Measurements from ENCODE around the gene SYT3.
"Not testable (repeated sequence)": the region's sequence is repeated elsewhere in the genome, so short reads cannot be mapped to it uniquely, and the experiment has no call there.

SYT3 gene

DNA sequence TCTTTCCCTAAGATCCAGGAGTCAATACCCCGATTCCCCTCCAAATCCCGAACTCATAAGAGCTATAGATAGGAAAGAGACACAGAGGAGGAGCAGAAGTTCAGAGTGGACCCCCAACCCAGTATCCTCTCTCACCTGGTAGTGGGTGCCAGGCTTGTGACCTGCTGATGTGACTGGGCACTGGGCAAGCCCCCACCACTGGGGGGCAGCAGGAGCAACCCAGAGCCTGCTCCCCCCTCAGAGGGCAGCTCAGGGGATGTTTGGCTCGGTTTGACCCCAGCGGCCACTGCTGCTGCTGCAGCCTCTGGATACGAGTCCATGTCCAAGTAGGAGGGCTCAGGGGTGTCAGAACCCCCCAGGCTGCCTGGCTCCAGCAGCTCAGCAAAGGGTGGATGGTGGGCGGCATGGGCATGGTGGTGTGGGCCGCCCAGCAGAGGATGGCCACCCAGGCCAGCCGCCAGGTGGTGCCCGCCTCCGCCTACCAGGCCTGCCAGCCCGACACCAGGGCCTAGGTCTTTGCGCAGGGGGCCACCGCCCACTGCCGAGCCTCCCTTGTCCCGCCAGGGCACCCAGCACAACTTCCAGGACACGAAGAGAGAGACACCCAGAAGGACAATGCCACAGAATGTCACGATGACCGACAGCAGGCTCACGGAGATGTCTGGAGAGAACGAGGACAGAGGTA, 7.4 kb downstream of the SYT3 start:
- no peak for DNase-seq

DNA sequence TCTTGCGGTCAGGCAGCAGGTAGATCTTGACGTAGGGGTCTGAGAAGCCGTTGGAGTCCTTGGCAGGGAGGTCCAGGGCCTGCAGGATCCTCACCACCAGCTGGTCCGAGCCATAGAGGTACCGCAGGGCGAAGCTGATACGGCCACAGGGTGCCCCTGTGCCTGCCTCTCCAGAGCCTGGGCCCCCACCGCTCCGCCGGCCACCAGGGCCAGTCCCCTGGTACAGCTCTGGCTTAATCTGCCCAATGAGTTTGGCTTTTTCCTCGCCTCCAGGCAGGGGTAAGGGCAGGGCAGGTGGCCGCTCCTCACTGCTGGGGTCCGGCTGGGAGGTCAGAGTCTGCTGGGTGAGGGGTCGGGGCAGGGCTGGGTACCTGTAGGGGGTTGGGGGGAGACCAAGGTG, 9.9 kb downstream of the SYT3 start:
- no peak for DNase-seq

DNA sequence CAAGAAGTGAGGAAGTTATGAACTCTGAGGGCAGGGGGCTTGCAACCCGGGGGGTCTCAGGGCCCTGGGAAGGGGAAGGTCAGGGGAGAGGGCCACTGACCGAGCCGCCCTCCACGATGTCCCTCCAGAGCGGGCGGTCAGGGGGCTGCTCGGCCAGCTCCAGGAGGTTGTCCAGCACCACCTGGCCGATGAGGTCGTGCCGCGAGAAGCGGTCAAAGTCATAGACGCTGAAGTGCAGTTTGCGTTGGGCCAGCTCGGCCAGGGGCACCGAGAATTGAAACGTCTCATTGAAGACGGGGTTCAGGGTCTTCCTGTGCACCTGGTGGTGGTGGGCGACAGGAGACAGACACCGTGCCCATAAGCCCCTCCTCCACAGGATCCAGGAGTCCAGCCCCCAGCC, 10.5 kb downstream of the SYT3 start:
- DNase-seq: no peak

DNA sequence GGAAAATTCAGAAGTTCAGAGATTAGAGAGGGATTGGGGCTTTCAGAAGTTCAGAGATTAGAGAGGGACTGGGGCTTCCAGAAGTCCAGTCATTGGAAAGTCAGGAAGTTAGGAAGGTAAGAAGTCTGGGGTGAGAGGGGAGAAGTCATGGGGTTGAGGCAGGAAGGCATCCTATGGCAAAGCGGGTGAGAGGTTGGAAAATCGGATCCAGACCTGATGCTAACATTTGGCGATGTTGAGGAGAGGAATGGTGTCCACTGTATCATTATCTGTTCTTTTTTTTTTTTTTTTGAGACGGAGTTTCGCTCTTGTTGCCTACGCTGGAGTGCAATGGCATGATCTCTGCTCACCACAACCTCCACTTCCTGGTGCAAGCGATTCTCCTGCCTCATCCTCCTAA, 11.1 kb downstream of the SYT3 start:
- no peak for DNase-seq

DNA sequence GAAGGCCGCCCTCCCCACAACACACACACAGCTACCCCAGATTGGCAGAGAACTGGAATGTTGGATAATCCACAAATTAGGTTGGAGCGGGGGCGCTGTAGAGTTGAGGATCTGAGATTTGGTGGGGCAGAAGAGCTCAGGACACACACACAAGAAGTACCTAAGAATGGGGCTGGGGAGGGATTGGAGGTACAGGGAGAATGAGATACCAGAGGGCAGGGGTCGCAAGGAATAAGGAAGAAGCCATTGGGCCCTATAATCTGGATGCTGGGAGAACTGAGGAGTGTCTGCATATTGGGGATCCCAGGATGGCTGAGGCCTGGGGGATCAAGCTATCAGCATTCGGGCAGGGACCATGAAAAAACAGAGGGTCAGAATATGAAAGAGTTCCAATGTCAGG, 11.5 kb downstream of the SYT3 start:
- no peak for DNase-seq

DNA sequence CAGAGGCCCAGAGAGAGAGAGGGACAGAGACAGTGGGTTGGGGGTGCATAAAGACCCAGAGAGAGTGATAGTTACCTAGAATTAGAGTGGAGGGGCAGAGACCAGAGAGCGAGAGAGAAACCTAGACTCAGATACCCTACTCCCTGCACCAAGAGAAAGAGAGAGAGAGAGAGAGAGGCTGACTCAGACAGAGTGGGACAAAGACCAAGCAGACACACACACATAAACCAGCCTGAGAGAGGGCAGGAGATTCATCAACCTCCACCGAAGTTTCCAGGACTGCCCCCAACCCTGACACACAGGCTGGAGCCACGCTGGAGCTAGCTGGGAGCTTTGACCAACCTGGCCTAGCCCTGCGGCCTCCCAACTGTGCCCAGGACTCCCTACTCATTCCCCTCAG, 12.9 kb downstream of the SYT3 start:
- no peak for DNase-seq

DNA sequence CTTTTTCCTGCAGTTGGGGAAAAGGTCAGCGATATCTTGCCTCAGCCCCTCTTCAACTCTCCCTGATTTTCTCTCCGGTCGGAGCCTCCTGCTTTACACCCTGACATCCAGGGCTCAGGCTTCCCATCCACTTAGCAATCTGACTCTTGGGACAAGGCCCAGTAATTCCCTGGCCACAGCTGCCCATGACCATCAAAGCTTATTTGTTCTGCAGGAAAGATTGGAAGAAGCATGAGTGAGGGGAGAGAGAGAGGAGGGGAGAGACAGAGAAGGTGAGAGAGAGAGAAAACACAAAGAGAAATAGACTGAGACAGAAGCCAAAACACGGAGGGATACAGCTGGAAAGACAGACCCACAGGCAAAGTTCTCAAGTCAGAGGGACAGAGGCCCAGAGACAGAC, 13.7 kb downstream of the SYT3 start:
- no peak for DNase-seq

DNA sequence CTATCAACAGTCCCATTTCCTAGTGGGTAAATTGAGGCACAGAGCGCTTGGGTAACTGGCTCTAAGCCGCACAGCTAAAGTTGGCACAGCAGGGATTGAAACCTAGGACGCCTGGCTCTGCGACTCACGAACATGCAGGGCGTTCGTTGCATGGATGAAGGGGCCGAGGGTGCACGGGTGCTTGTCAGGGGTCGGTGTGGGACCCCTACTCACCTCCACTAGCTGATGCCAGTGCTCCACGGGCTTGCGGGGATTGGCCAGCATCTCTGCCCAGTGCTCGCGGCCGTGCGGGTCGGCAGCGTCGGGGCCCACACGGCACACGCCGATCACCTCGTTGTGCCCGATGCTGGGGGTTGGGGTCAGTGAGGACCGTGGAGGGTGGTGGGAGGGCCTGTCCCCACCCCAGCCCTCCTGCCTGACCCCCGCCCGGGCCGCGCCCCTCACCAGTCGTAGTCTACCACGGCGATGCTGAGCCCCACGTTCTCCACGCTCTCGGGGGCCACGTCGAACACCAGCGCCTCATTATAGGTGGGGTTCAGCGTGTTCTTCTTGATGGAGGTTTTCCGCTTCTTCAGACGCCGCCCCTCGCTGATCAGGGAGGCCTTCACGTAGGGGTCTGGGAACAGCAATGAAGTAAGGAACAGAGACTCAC, 14.6 kb downstream of the SYT3 start:
- no peak for DNase-seq

DNA sequence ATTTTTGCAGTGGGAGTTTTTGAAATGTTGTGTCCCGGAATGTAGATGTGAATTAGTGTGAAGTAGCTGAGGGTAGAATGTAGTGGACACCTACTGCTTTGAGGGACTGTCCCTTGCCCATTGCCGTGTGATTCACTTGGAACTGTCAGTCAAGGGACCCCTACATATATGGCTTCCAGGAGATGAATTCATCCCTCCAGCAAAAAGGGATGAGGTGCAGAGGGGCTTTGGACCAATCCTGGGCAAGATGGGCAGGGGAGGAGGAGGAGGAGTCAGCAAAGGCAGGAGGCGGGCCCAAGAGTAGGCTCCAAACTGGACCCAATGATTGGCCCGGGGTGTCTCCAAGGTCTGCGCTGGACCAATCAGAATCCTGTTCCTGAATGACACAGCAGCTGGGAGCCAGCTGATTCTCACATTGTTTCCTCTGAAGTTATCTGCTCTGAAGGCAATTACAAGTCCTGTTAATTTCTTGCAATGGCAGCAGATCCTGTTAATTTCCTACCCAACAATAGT, 19.2 kb downstream of the SYT3 start:
- not testable (repeated sequence) for DNase-seq

DNA sequence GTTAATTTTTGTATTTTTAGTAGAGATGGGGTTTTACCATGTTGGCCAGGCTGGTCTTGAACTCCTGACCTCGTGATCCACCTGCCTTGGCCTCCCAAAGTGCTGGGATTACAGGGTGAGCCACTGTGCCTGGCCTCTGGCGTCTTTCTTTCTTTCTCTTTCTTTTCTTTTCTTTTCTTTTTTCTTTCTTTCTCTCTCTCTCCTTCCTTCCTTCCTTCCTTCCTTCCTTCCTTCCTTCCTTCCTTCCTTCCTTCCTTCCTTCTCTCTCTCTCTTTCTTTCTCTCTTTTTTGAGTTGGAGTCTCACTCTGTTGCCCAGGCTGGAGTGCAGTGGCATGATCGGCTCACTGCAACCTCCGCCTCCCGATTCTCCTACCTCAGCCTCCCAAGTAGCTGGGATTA, 20.5 kb downstream of the SYT3 start:
- DNase-seq: not testable (repeated sequence)

DNA sequence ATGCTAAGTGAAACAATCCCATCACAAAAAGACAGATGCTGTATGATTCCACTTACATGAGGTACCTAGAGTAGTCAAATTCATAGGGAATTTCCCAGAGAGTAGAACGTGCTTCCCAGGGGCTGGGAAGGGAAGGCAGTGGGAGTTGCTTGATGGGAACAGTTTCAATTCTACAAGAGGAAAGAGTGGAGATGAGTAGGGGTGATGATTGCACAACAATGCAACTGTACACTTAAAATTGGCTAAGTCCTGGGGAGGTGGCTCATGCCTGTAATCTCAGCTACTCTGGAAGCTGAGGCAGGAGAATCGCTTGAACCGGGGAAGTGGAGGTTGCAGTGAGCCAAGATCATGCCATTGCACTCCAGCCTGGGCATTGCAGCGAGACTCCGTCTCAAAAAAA, 21.3 kb downstream of the SYT3 start:
- DNase-seq: not testable (repeated sequence)

DNA sequence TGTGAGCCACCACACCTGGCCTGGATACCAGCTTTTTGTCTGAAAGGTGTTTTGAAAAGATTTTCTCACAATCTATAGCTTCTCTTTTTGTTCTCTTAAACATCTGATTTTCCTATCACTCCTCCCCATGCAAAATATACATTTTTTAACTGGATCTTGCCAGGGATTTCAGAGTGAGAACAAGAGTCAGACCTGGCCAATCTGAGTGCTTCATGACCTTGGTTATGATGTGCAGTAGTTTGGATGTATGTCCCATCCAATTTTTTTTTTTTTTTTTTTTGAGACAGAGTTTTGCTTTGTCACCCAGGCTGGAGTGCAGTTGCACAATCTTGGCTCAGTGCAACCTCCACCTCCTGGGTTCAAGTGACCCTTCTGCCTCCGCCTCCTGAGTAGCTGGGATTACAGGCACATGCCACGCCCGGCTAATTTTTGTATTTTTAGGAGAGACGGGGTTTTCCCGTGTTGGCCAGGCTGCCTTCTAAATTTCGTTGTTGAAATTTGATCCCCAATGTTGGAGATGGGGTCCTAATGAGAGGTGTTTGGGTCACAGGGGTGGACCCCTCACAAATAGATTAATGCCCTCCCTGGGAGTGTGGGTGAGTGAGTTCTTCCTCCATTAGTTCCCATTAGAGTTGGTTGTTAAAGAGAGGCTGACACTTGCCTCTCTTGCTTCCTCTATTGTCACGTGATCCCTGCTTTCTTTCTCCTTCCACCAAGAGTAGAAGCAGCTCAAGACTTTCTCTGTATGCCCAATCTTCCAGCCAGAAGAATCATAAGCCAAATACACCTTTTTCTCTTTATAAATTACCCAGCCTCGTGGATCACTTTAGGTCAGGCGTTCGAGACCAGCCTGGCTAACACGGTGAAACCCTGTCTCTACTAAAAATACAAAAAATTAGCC, 26.9 kb downstream of the SYT3 start:
- DNase-seq: not testable (repeated sequence)

DNA sequence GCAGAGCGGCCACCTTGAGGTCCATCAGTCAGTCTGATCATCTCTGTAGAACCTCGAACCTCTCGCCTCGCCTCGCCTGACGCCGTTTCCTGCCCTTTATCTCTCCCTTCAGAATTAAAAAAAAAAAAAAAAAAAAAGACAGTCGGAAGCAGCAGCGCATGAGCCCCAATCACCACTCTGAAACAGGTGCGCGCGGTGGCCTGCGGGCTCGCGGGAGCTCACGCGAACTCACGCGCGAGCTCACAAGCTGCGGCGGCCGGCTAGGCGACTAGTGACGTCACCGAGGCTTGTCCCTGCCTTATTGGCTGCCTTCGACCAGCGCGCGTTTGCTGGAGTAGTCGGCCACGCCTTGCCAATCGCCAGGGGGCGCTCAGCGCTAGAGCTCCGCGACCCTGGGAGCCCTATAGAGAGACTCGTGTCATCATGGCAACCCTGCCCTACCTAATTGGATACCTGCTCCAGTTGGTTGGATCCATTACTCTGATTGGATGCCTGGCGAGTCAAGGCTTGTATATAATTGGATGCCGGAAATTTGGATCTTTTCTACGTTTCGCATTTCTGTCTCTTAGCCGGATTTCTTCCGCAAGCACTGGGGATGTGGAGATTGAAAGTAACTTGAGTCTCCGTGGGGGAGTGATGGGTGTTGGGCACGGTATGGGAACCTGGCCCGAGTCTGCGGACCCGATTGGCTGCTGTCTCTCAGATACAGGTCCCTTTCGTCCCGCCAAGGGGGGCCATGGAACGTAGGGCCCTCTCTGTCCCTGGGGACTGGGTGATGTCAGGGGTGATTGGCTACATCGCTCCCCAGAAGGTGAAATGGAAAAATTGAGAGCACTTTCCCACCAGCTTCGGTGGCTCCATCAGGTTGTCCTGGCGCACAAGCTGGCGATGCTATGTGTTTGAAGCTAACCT, 31.6 kb downstream of the SYT3 start:
- no peak for DNase-seq

DNA sequence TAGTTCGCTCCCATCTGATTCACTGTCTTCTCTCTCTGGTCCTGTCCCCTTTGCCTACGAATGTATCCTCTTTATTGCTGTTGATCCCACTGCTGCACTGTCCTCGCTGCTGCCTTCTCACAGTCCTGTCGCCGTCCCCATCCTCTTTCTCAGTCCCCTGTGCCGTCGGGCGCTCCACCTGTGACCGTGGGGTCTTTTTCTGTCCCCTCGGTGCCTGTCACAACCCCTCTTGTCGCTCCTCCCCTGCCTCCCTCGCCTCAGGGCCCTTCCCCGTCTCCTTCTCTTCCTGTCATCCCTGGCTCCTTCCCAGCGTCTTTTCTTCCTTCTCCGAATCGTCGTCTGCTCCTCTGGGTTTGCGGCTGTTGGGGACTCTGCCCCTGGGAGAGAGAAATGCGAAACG, 32.3 kb downstream of the SYT3 start:
- no peak for DNase-seq

DNA sequence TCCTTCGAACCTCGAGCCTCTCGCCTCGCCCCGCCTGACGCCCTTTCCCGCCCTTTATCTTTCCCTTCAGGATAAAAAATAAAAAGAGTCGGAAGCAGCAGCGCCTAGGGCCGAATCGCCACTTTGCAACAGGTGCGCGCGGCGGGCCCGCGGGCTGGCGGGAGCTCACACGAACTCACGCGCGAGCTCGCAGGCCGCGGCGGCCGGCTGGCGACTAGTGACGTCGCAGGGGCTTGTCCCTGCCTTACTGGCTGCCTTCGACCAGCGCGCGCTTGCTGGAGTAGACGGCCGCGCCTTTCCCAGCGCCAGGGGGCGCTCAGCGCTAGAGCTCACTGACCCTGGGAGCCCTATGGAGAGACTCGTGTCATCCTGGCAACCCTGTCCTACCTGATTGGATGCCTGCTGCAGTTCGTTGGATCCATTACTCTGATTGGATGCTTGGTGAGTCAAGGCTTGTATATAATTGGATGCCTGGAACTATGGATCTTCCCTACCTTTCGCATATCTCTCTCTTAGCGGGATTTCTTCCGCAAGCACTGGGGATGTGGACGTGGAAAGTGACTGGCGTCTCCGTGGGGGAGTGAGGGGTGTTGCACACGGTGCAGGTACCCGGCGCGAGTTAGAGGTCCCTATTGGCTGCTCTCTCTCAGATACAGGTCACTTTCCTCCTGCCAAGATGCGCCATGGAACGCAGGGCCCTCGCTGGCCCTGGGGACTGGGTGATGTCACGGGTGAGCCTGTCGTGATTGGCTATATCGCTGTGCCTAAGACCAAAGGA, 33.4 kb downstream of the SYT3 start:
- DNase-seq: not testable (repeated sequence)

DNA sequence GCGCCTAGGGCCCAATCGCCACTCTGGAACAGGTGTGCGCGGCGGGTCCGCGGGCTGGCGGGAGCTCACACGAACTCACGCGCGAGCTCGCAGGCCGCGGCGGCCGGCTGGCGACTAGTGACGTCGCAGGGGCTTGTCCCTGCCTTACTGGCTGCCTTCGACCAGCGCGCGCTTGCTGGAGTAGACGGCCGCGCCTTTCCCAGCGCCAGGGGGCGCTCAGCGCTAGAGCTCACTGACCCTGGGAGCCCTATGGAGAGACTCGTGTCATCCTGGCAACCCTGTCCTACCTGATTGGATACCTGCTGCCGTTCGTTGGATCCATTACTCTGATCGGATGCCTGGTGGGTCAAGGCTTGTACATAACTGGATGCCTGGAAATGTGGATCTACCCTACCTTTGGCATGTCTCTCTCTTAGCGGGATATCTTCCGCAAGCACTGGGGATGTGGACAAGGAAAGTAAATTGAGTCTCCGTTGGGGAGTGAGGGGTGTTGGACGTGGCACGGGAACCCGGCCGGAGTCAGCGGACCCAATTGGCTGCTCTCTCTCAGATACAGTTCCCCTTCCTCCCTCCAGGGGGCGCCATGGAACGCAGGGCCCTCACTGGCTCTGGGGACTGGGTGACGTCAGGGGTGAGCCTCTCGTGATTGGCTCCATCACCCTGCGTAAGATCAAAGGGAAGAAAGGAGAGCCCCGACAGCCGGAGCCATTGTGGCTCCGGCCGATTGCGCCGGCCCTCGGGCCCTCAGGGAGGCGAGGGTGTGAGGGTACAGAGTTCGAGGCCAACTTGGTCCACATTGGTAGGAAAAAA, 35.2 kb downstream of the SYT3 start:
- DNase-seq: not testable (repeated sequence)

DNA sequence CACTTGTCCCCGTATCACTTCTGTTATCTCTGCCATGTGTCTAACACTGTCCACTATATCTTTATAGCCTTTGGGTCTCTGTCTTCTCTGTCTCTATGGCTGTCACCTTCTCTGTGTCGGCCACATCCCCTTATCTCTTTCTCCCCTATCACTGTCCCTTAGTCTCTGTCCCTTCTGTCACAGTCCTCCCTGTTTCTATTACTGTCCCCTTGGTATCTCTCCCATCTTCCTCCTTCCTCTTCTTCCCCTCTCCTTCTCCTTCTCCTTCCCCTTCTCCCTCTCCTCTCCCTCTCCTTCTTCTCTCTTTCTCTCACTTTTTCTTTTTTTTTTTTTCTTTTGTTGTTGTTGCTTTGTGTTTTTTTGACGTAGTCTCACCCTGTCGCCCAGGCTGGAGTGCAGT, 36.7 kb downstream of the SYT3 start:
- no peak for DNase-seq

DNA sequence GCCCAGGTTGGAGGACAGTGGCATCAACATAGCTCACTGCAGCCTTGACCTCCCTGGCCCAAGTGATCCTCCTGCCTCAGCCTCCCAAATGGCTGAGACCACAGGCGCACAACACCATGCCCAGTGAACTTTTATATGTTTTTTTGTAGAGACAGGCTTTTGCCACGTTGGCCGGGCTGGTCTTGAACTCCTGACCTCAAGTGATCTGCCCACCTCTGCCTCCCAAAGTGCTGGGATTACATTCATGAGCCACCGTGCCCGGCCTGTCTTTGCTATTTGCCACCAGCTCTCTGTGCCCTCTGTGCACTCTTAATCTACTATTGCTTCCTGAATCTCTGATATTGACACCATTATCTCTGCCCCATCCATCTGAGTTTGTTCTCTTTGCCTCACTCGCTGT, 37.2 kb downstream of the SYT3 start:
- no peak for DNase-seq

DNA sequence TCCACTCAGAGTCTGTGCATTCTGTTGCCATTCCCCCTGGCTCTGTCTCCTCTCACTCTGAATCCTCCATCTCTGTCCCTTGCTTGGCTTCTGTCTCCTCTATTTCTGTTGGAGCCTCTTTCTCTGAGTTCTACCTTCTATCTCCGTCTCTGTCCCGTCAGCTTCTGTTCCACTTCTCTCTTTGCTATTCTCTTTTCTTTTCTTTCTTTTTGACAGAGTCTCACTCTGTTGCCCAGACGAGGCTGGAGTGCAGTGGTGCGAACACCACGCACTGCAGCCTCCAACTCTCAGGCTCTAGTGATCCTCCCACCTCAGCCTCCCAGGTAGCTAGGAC, 37.6 kb downstream of the SYT3 start:
- no peak for DNase-seq

DNA sequence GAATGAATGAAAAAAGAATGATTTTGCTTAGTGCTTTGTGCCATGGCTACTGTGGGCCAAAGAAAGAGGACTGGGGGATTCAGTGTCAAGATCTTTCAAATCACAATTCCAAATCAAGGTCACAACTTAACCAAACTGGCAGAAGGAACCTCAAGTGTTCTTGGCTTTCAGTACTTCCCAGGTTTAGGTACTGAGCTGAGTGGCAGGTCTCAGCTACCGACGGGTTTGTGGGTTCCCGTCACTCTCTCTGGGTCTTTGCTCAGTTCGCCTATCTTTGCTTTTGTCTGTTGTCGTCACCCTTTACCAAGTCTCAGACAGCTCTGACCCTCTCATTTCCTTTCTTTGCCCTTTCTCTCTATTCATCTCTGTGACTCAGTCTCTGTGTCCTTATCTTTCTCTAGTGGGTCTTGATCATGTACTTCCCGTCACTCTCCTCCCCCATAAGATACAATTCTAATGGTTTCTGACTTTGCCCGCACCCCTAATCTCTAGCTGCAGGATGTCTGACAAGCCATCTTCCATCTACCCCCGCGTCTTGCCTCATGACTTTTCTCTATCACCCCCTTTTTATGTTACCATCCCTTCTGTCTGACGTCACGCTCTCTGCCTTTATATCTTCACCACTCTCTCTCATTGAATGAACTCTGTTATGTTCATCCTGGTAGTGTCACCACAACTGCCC, 38.1 kb downstream of the SYT3 start:
- DNase-seq: no peak

All from T1000 (cell line).